HEK293 (cell line): Measurements from ENCODE around the gene BCR.

ENCODE experiments used
- CTCF ChIA-PET: fragments of 350-600 bp; formaldehyde crosslinking; extraction: SDS; loops from one replicate; lab custom pipeline; 2021; ENCODE audit warnings: antibody characterized with exemption; lab: Yijun Ruan, JAX
- POLR2A ChIA-PET: fragments of 300-600 bp; formaldehyde crosslinking; extraction: SDS; loops from one replicate; lab custom pipeline; 2020; ENCODE audit warnings: antibody characterized with exemption, inconsistent platforms; lab: Yijun Ruan, JAX
- H3K27ac ChIP-seq: fragments of 200-500 bp; sonication (Bioruptor generic); 2 replicates; pipeline ENCODE4 v1.5.1; 2014; ENCODE audit warnings: low read depth, low read length, control low read depth, inconsistent platforms; ENCODE audit errors: extremely low read depth
- H3K36me3 ChIP-seq, 2 experiments: fragments of 200-500 bp in 1 of 2; sonication (Bioruptor generic) in 1 of 2; 1 replicate in 1 of 2; 2 replicates in 1 of 2; pipeline ENCODE4 v1.5.1; 2014 to 2017; ENCODE audit warnings: inconsistent platforms in 2 of 2, low read length in 2 of 2; ENCODE audit not compliant: control insufficient read depth in 2 of 2, insufficient read depth in 1 of 2
- H3K4me1 ChIP-seq: fragments of 200-500 bp; sonication (Bioruptor generic); 2 replicates; pipeline ENCODE4 v1.5.1; 2014; ENCODE audit warnings: mild to moderate bottlenecking, low read length, inconsistent platforms; ENCODE audit not compliant: control insufficient read depth, insufficient read depth
- H3K4me3 ChIP-seq: 2 replicates; pipeline ENCODE4 v1.5.1; 2011; ENCODE audit warnings: low read depth, mild to moderate bottlenecking, control low read depth, low read length, moderate library complexity
- H3K9me3 ChIP-seq: fragments of 200-500 bp; sonication (Bioruptor generic); 2 replicates; pipeline ENCODE4 v1.5.1; 2014; ENCODE audit warnings: low read depth, low read length, inconsistent platforms; ENCODE audit not compliant: control insufficient read depth, insufficient read depth
- BCL11A ChIP-seq: fragments of 450-650 bp; formaldehyde crosslinking; IDR thresholded peaks from 2 replicates; pipeline ENCODE4 v1.5.1; 2016; ENCODE audit warnings: low read depth, missing biosample characterization, missing genetic modification characterization
- BCL6B ChIP-seq: fragments of 450-650 bp; formaldehyde crosslinking; IDR thresholded peaks from 2 replicates; pipeline ENCODE4 v1.5.1; 2017; ENCODE audit warnings: missing biosample characterization, missing genetic modification characterization
- GFI1B ChIP-seq: fragments of 450-650 bp; formaldehyde crosslinking; IDR thresholded peaks from 2 replicates; pipeline ENCODE4 v1.5.1; 2016; ENCODE audit warnings: missing biosample characterization, missing genetic modification characterization
- MEIS1 ChIP-seq: sonication (generic); formaldehyde crosslinking; IDR thresholded peaks from 2 replicates; pipeline ENCODE4 v1.8.1; 2022; ENCODE audit warnings: missing genetic modification reagents, mild to moderate bottlenecking, borderline replicate concordance
- SP7 ChIP-seq: fragments of 450-650 bp; formaldehyde crosslinking; IDR thresholded peaks from 2 replicates; pipeline ENCODE4 v1.5.1; 2016; ENCODE audit warnings: missing biosample characterization, missing genetic modification characterization
- TSHZ1 ChIP-seq: fragments of 450-650 bp; formaldehyde crosslinking; IDR thresholded peaks from 2 replicates; pipeline ENCODE4 v1.5.1; 2016; ENCODE audit warnings: missing biosample characterization, missing genetic modification characterization, borderline replicate concordance
- ZBTB20 ChIP-seq: fragments of 450-650 bp; formaldehyde crosslinking; IDR thresholded peaks from 2 replicates; pipeline ENCODE4 v1.5.1; 2016; ENCODE audit warnings: missing biosample characterization, missing genetic modification characterization
- ZNF114 ChIP-seq: fragments of 450-650 bp; formaldehyde crosslinking; IDR thresholded peaks from 2 replicates; pipeline ENCODE4 v1.5.0; 2017; ENCODE audit warnings: missing biosample characterization, missing genetic modification characterization
- ZNF324 ChIP-seq: fragments of 450-650 bp; formaldehyde crosslinking; IDR thresholded peaks from 2 replicates; pipeline ENCODE4 v1.5.1; 2016; ENCODE audit warnings: missing biosample characterization, missing genetic modification characterization
- ZNF423 ChIP-seq: fragments of 450-650 bp; formaldehyde crosslinking; IDR thresholded peaks from 2 replicates; pipeline ENCODE4 v1.5.1; 2016; ENCODE audit warnings: missing biosample characterization, missing genetic modification characterization
- ZNF488 ChIP-seq: fragments of 450-650 bp; formaldehyde crosslinking; IDR thresholded peaks from 2 replicates; pipeline ENCODE4 v1.5.1; 2016; ENCODE audit warnings: missing biosample characterization, missing genetic modification characterization
- ZNF548 ChIP-seq: fragments of 450-650 bp; formaldehyde crosslinking; IDR thresholded peaks from 2 replicates; pipeline ENCODE4 v1.5.1; 2016; ENCODE audit warnings: missing biosample characterization, missing genetic modification characterization
- ZNF560 ChIP-seq: fragments of 450-650 bp; formaldehyde crosslinking; IDR thresholded peaks from 2 replicates; pipeline ENCODE4 v1.5.1; 2017; ENCODE audit warnings: missing biosample characterization, missing genetic modification characterization, borderline replicate concordance
- ZNF76 ChIP-seq: fragments of 450-650 bp; formaldehyde crosslinking; IDR thresholded peaks from 2 replicates; pipeline ENCODE4; 2016; ENCODE audit warnings: low read depth, missing biosample characterization, missing genetic modification characterization, borderline replicate concordance
- ZNF837 ChIP-seq: fragments of 450-650 bp; formaldehyde crosslinking; IDR thresholded peaks from 2 replicates; pipeline ENCODE4 v1.5.1; 2016; ENCODE audit warnings: missing biosample characterization, missing genetic modification characterization
- TF ChIP-seq, protein P1 (sequence below): fragments of 450-650 bp; formaldehyde crosslinking; IDR thresholded peaks from 2 replicates; pipeline ENCODE4 v1.5.1; 2016; ENCODE audit warnings: missing biosample characterization, missing genetic modification characterization
- TF ChIP-seq, protein P2 (sequence below): fragments of 450-650 bp; IDR thresholded peaks from 2 replicates; pipeline ENCODE4 v1.5.1; 2018; ENCODE audit warnings: missing biosample characterization, mild to moderate bottlenecking, missing genetic modification characterization
- TF ChIP-seq, protein P3 (sequence below): fragments of 450-650 bp; formaldehyde crosslinking; conservative IDR thresholded peaks from 2 replicates; pipeline ENCODE4 v1.5.1; 2016; ENCODE audit warnings: low read depth, missing biosample characterization, missing genetic modification characterization

Gene BCR

GRCh38 chr22:23234409-23235161 is 54.3 kb downstream of the BCR start:
- ChIA-PET POLR2A (no interaction called here), CTCF (interaction anchor here (0.6 to 0.9 kb wide), 3 partner anchors 8 to 1035 kb away, joined by 3 to 4 read pairs (median 3); no protein-coding TSS in a partner anchor)
- no peaks in the 10 kb centered on the region for H3K4me1 ChIP-seq
- TF ChIP-seq, protein P1, sequence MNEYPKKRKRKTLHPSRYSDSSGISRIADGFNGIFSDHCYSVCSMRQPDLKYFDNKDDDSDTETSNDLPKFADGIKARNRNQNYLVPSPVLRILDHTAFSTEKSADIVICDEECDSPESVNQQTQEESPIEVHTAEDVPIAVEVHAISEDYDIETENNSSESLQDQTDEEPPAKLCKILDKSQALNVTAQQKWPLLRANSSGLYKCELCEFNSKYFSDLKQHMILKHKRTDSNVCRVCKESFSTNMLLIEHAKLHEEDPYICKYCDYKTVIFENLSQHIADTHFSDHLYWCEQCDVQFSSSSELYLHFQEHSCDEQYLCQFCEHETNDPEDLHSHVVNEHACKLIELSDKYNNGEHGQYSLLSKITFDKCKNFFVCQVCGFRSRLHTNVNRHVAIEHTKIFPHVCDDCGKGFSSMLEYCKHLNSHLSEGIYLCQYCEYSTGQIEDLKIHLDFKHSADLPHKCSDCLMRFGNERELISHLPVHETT (tag by site-specific recombination) = no peak
- TF ChIP-seq ZNF548 (no peak), ZNF114 (no peak), GFI1B (tag by site-specific recombination) (no peak), TSHZ1 (tag by site-specific recombination) (no peak), ZNF488 (tag by site-specific recombination) (no peak), ZNF423 (tag by site-specific recombination) (no peak), ZNF324 (tag by site-specific recombination) (no peak), SP7 (tag by site-specific recombination) (no peak), ZNF560 (tag by site-specific recombination) (no peak), BCL6B (tag by site-specific recombination) (no peak), ZNF76 (tag by site-specific recombination) (no peak), ZNF837 (tag by site-specific recombination) (no peak), ZBTB20 (no peak), MEIS1 (no peak), BCL11A (tag by site-specific recombination) (no peak)
- TF ChIP-seq, protein P2, sequence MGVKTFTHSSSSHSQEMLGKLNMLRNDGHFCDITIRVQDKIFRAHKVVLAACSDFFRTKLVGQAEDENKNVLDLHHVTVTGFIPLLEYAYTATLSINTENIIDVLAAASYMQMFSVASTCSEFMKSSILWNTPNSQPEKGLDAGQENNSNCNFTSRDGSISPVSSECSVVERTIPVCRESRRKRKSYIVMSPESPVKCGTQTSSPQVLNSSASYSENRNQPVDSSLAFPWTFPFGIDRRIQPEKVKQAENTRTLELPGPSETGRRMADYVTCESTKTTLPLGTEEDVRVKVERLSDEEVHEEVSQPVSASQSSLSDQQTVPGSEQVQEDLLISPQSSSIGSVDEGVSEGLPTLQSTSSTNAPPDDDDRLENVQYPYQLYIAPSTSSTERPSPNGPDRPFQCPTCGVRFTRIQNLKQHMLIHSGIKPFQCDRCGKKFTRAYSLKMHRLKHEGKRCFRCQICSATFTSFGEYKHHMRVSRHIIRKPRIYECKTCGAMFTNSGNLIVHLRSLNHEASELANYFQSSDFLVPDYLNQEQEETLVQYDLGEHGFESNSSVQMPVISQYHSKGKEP (tag by site-specific recombination) = no peak
- TF ChIP-seq, protein P3, sequence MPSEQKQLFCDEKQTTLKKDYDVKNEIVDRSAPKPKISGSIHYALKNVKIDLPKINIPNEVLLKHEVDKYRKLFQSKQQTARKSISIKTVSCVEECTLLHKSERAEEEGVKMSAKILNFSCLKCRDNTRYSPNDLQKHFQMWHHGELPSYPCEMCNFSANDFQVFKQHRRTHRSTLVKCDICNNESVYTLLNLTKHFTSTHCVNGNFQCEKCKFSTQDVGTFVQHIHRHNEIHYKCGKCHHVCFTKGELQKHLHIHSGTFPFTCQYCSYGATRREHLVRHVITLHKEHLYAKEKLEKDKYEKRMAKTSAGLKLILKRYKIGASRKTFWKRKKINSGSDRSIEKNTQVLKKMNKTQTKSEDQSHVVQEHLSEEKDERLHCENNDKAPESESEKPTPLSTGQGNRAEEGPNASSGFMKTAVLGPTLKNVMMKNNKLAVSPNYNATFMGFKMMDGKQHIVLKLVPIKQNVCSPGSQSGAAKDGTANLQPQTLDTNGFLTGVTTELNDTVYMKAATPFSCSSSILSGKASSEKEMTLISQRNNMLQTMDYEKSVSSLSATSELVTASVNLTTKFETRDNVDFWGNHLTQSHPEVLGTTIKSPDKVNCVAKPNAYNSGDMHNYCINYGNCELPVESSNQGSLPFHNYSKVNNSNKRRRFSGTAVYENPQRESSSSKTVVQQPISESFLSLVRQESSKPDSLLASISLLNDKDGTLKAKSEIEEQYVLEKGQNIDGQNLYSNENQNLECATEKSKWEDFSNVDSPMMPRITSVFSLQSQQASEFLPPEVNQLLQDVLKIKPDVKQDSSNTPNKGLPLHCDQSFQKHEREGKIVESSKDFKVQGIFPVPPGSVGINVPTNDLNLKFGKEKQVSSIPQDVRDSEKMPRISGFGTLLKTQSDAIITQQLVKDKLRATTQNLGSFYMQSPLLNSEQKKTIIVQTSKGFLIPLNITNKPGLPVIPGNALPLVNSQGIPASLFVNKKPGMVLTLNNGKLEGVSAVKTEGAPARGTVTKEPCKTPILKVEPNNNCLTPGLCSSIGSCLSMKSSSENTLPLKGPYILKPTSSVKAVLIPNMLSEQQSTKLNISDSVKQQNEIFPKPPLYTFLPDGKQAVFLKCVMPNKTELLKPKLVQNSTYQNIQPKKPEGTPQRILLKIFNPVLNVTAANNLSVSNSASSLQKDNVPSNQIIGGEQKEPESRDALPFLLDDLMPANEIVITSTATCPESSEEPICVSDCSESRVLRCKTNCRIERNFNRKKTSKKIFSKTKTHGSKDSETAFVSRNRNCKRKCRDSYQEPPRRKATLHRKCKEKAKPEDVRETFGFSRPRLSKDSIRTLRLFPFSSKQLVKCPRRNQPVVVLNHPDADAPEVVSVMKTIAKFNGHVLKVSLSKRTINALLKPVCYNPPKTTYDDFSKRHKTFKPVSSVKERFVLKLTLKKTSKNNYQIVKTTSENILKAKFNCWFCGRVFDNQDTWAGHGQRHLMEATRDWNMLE (tag by site-specific recombination) = no peak
- H3K9me3 ChIP-seq = no peaks in the 10 kb centered on the region
- no peak overlapping the region for H3K4me3 ChIP-seq
- H3K27ac ChIP-seq = no peak overlapping the region
- H3K36me3 ChIP-seq = peaks cover 0 to 8% of the 10 kb centered on the region in 2 experiments; a peak in 1 of 3 replicates
